HTERT RPE-1 (cell line): ENCODE data around the gene ACADM.
"Not testable (repeated sequence)": the region's sequence is repeated elsewhere in the genome, so short reads cannot be mapped to it uniquely, and the experiment has no call there.

Experiments used
- in situ Hi-C: fragments of 300-500 bp; cut with MboI; formaldehyde crosslinking; loops from 4 replicates; pipeline ENCODE4 v1.14.3; 2020; ENCODE audit warnings: low sequenced_read_pairs

The ACADM gene

GRCh38 chr1:75792091-75792490, 67.6 kb downstream of the ACADM start:
- in situ Hi-C loops = no loop called here

- in situ Hi-C loops = no loop called here
Measured at GRCh38 chr1:75794382-75794781, 69.9 kb downstream of the ACADM start.

- in situ Hi-C loops = no loop called here
Measured at GRCh38 chr1:75795703-75796193, 71.2 kb downstream of the ACADM start.

- in situ Hi-C loops = no loop called here
Measured at GRCh38 chr1:75796376-75797272, 72.1 kb downstream of the ACADM start, which contains the start of gene MSH4. Gene MSH4 (plus strand): TSS chr1:75796882. CDS start chr1:75796986, 104 bp downstream.

GRCh38 chr1:75797273-75797588, 72.7 kb downstream of the ACADM start:
- in situ Hi-C loops = no loop called here

- in situ Hi-C loops = no loop called here
Measured at GRCh38 chr1:75797606-75798216, 73.2 kb downstream of the ACADM start.

GRCh38 chr1:75801480-75801879, 77.0 kb downstream of the ACADM start:
- in situ Hi-C loops = not testable (repeated sequence)

- in situ Hi-C loops = no loop called here
Measured at GRCh38 chr1:75808921-75809320, 84.4 kb downstream of the ACADM start.

- in situ Hi-C loops = not testable (repeated sequence)
Measured at GRCh38 chr1:75810113-75810512, 85.6 kb downstream of the ACADM start.

- in situ Hi-C loops = no loop called here
Measured at GRCh38 chr1:75811211-75811981, 86.9 kb downstream of the ACADM start.

- in situ Hi-C loops = no loop called here
Measured at GRCh38 chr1:75812065-75812464, 87.6 kb downstream of the ACADM start.
